HG02759 (cell line): ENCODE measurements around the gene TOM1L2.

Experiments
- ATAC-seq: cut with Tn5 transposase; IDR thresholded peaks from one replicate; pipeline ENCODE4 v1.9.1; 2021; ENCODE audit warnings: mild to moderate bottlenecking, moderate library complexity; ENCODE audit not compliant: unreplicated experiment

TOM1L2 gene

DNA sequence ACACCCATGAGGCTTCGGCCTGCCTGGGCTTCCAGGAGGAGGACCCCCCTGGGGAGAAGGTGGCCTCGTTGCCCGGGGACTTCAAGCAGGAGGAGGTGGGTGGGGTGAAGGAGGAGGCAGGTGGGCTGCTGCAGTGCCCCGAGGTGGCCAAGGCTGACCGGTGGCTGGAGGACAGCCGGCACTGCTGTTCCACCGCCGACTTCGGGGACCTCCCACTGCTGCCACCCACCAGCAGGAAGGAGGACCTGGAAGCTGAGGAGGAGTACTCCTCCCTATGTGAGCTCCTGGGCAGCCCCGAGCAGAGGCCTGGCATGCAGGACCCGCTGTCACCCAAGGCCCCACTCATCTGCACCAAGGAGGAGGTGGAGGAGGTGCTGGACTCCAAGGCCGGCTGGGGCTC is 176.9 kb downstream of the TOM1L2 start:
- no peak for ATAC-seq

DNA sequence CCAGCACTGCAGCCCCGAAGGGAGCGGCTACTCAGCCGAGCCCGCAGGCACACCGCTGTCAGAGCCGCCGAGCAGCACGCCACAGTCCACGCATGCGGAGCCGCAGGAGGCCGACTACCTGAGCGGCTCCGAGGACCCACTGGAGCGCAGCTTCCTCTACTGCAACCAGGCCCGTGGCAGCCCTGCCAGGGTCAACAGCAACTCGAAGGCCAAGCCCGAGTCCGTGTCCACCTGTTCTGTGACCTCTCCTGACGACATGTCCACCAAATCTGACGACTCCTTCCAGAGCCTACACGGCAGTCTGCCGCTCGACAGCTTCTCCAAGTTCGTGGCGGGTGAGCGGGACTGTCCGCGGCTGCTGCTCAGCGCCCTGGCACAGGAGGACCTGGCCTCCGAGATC is 177.8 kb downstream of the TOM1L2 start:
- ATAC-seq = no peak
